ENCODE measurements around the gene ACKR3.

Gene ACKR3

GRCh38 chr2:236571145-236571544 is 1.5 kb downstream of the ACKR3 start:
- DNase-seq: no peak

- DNase-seq: no peak
These were observed 2.9 kb downstream of the ACKR3 start for GRCh38 chr2:236572482-236572881.

- DNase-seq: no peak
These were observed 3.7 kb downstream of the ACKR3 start for GRCh38 chr2:236573066-236573929.

- no peak for DNase-seq
These were observed 4.4 kb downstream of the ACKR3 start for GRCh38 chr2:236574000-236574399.

GRCh38 chr2:236574424-236575145 is 5.0 kb downstream of the ACKR3 start:
- no peak for DNase-seq

GRCh38 chr2:236575510-236575909 is 5.9 kb downstream of the ACKR3 start:
- DNase-seq: no peak

- no peak for DNase-seq
These were observed 6.5 kb downstream of the ACKR3 start for GRCh38 chr2:236576087-236576486.

GRCh38 chr2:236576953-236577352 is 7.3 kb downstream of the ACKR3 start:
- no peak for DNase-seq

GRCh38 chr2:236577481-236578410 is 8.1 kb downstream of the ACKR3 start:
- no peak for DNase-seq

GRCh38 chr2:236578411-236578846 is 8.8 kb downstream of the ACKR3 start:
- DNase-seq: no peak

GRCh38 chr2:236579048-236579745 is 9.6 kb downstream of the ACKR3 start:
- no peak for DNase-seq

- no peak for DNase-seq
These were observed 10.2 kb downstream of the ACKR3 start for GRCh38 chr2:236579746-236580315.

- DNase-seq: no peak
These were observed 11.2 kb downstream of the ACKR3 start for GRCh38 chr2:236580746-236581355.

- DNase-seq: no peak
These were observed 11.9 kb downstream of the ACKR3 start for GRCh38 chr2:236581546-236581945.

GRCh38 chr2:236582968-236583367 is 13.3 kb downstream of the ACKR3 start:
- DNase-seq: no peak

- no peak for DNase-seq
These were observed 14.1 kb downstream of the ACKR3 start for GRCh38 chr2:236583621-236584203.

GRCh38 chr2:236584521-236585384 is 15.1 kb downstream of the ACKR3 start:
- no peak for DNase-seq

- no peak for DNase-seq
These were observed 16.3 kb downstream of the ACKR3 start for GRCh38 chr2:236585966-236586365.

GRCh38 chr2:236587861-236588815 is 18.5 kb downstream of the ACKR3 start:
- no peak for DNase-seq
